Effector memory CD8-positive, alpha-beta T cell (primary cell): Measurements from ENCODE around the gene BACH2.
"Not testable (repeated sequence)": the region's sequence is repeated elsewhere in the genome, so short reads cannot be mapped to it uniquely, and the experiment has no call there.

Experiments used
- ATAC-seq: fragments of 150-1000 bp; cut with Tn5 transposase; replicated peaks from 2 replicates; pipeline ENCODE4 v1.10.0; 2021; ENCODE audit warnings: mild to moderate bottlenecking, moderate library complexity
- DNase-seq, 3 experiments: peaks; one replicate each; pipeline ENCODE4 v3.0.0; 2021
- H3K27ac Mint-ChIP-seq, 2 donors: one replicate each; pipeline ENCODE4 v1.8.0; 2022; ENCODE audit warnings: mild to moderate bottlenecking in 2 of 2, mixed read lengths in 2 of 2, moderate library complexity in 2 of 2
- H3K27me3 Mint-ChIP-seq, 2 donors: one replicate each; pipeline ENCODE4 v1.8.0; 2022; ENCODE audit warnings: mixed read lengths in 2 of 2
- H3K36me3 Mint-ChIP-seq: one replicate; pipeline ENCODE4 v1.8.0; 2022; ENCODE audit warnings: mild to moderate bottlenecking, moderate library complexity, mixed read lengths; ENCODE audit not compliant: insufficient read depth
- H3K4me1 Mint-ChIP-seq, 2 donors: one replicate each; pipeline ENCODE4 v1.8.0; 2022; ENCODE audit warnings: low read depth in 2 of 2, mixed read lengths in 2 of 2
- H3K4me3 Mint-ChIP-seq, 2 donors: one replicate each; pipeline ENCODE4 v1.8.0; 2022; ENCODE audit warnings: mild to moderate bottlenecking in 2 of 2, mixed read lengths in 2 of 2, moderate library complexity in 2 of 2
- H3K9me3 Mint-ChIP-seq, 2 donors: one replicate each; pipeline ENCODE4 v1.8.0; 2022; ENCODE audit warnings: mixed read lengths in 2 of 2

The BACH2 gene

DNA sequence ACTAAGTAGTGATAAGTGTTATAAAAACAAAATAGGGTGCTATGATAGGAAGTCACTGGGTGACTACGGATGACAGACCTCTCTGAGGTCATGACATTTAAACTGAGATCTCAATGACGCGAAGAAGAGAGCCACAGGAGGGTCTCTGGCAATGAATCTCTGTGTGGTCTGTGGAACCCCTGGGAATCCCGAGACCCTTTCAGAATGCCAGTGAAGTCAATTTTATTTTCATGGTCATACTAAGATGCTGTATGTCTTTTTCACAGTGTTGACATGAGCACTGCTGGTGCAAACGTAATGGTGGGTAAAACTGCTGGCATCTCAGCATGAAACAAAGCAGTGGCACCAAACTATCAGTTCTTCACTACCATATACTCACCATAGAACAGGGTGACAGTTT is 247.3 kb downstream of the BACH2 start:
- Mint-ChIP-seq H3K27me3 (no peaks in the 10 kb centered on the region), H3K9me3 (no peaks in the 10 kb centered on the region), H3K27ac (peak overlapping the region in 1 of 2 donors; percentile 38), H3K4me3 (no peak overlapping the region), H3K4me1 (peaks cover 13 to 18% of the 10 kb centered on the region in 2 donors), H3K36me3 (no peaks in the 10 kb centered on the region)
- DNase-seq (no peak), ATAC-seq (peak; percentile 24)

DNA sequence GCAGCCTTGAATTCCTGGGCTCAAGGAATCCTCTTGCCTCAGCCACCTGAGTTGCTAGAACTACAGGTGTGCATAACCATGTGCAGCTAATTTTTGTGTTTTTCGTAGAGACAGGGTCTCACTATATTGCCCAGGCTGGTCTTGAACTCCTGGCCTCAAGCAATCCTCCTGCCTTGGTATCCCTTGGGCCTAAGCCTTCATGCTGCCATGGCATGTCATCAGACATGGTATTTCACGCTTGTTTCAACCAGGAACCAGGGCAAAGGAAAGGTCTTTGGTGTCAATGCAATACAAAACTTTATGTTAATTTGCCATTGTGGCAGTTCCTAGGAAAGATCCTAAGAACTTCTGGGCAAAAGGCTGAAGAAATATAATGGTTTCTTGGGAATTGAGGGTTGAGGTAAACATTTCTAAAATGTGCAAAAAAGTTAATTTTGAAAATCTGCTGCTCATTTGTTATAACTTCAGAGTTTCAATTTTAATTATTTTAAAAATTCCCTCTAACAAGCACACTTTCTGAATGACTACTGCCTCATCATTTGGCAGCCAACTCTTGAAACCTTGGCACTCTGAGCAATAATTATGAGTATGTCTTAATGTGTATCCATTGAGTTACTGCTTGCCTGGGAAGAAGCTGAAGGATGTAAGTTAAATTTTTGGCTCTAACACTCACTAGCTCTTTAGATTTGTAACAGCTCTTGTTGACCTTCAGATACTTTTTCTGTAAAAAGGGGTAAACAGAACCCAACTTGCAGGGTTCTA is 248.3 kb downstream of the BACH2 start:
- Mint-ChIP-seq H3K4me1 (peaks cover 13 to 14% of the 10 kb centered on the region in 2 donors), H3K9me3 (no peaks in the 10 kb centered on the region), H3K36me3 (no peaks in the 10 kb centered on the region), H3K27ac (no peak overlapping the region), H3K27me3 (no peaks in the 10 kb centered on the region), H3K4me3 (no peak overlapping the region)
- DNase-seq (no peak), ATAC-seq (no peak)

- Mint-ChIP-seq H3K27ac (no peak overlapping the region), H3K27me3 (no peaks in the 10 kb centered on the region), H3K36me3 (no peaks in the 10 kb centered on the region), H3K4me3 (no peak overlapping the region), H3K9me3 (no peaks in the 10 kb centered on the region), H3K4me1 (peaks cover 13 to 14% of the 10 kb centered on the region in 2 donors)
- ATAC-seq (no peak), DNase-seq (no peak)
These were observed 251.1 kb downstream of the BACH2 start for GRCh38 chr6:90045535-90045934.

DNA sequence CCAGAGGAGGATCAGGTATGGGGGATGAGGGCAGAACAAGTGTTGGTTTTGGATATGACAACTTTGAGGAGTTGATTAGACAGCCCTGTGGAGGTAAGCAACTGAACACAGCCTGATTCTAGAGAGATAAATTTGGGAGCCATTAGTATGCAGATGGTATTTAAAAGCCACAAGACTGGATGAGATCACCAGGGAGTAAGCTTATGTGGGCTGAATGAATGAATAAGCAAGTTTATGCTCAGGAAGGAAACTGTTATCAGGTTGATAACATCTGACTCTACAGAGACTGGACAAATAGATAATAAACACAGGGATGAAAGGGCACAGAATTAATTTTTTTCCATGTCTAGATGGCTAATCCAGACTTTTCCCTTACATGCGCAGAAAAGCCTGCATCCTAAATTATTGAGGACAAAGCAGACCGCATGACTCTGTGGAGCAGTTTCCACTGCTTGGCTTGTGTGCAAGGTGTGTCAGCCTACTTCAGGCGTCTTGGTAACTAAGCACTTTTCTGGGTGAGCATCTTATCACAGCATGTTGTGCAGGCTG is 251.7 kb downstream of the BACH2 start:
- Mint-ChIP-seq H3K4me3 (no peak overlapping the region), H3K9me3 (no peaks in the 10 kb centered on the region), H3K36me3 (no peaks in the 10 kb centered on the region), H3K27ac (no peak overlapping the region), H3K27me3 (no peaks in the 10 kb centered on the region), H3K4me1 (peaks cover 11 to 14% of the 10 kb centered on the region in 2 donors)
- DNase-seq (no peak), ATAC-seq (no peak)

DNA sequence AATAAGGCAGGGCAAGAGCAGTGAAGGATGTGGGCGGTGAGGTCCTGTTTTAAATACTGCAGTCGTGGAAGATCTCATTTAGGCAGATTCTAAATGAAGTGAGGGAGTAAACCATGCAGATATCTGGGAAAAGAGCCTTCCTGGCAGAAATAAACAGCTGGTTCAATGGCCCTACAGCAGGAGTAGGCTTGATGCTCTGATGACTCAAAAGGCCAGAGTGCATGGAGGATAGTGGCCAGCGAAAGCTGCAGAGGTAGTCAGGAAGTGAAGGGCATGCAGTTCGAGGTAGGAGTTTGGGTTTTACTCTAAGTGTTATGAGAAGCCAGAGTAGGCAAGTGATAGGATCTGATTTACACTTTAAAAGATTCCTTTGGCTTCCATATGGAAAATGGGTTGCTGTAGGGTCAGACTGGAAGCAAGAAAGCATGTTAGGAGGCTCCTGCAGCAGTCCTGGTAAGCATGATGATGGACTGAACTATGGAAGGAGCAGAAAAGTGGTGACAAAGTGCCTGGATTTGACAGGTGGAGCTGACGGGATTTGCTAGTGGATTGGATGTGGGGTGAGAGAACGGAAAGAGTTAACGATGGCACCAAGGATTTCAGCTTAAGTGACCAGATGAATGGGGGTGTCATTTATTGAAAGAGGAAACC is 252.3 kb downstream of the BACH2 start:
- Mint-ChIP-seq H3K27me3 (no peaks in the 10 kb centered on the region), H3K4me3 (no peak overlapping the region), H3K4me1 (peaks cover 6 to 13% of the 10 kb centered on the region in 2 donors), H3K36me3 (no peaks in the 10 kb centered on the region), H3K27ac (no peak overlapping the region), H3K9me3 (no peaks in the 10 kb centered on the region)
- no peak for ATAC-seq
- no peak for DNase-seq

DNA sequence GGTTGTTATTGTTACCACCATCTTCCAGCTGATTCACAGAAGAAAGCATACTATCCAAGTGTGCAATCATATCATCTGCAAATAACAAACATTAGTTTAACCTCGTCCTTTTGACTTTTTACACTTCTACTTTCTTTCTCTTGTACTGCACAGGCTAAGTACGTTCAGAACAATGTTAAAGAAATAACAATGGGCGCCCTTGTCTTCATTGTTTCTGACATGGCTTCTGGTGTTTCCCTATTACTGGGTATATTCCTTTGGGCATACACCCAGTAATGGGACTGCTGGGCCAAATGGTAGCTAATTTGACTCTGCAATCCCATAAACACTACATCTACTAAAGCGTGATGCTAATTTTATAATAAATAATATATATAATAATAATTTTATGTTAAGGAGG is 255.7 kb downstream of the BACH2 start:
- ATAC-seq: no peak
- H3K4me3 Mint-ChIP-seq: no peak overlapping the region

GRCh38 chr6:90039911-90040310 is 256.7 kb downstream of the BACH2 start:
- Mint-ChIP-seq H3K4me3 (no peak overlapping the region), H3K36me3 (no peaks in the 10 kb centered on the region), H3K4me1 (peaks cover 5% of the 10 kb centered on the region in 2 donors), H3K27ac (no peak overlapping the region), H3K27me3 (no peaks in the 10 kb centered on the region), H3K9me3 (no peaks in the 10 kb centered on the region)
- ATAC-seq (no peak), DNase-seq (no peak)

More for the DNA sequence above, 255.7 kb downstream of the BACH2 start:
- Mint-ChIP-seq H3K4me1 (peaks cover 0 to 4% of the 10 kb centered on the region in 2 donors), H3K36me3 (no peaks in the 10 kb centered on the region), H3K9me3 (no peaks in the 10 kb centered on the region), H3K27ac (no peak overlapping the region), H3K27me3 (no peaks in the 10 kb centered on the region)
- no peak for DNase-seq

GRCh38 chr6:90038961-90039653 is 257.5 kb downstream of the BACH2 start:
- DNase-seq: no peak
- Mint-ChIP-seq H3K4me3 (no peak overlapping the region), H3K27ac (no peak overlapping the region), H3K36me3 (no peaks in the 10 kb centered on the region), H3K4me1 (peaks cover 5 to 7% of the 10 kb centered on the region in 2 donors), H3K27me3 (no peaks in the 10 kb centered on the region), H3K9me3 (no peaks in the 10 kb centered on the region)
- ATAC-seq: no peak

DNA sequence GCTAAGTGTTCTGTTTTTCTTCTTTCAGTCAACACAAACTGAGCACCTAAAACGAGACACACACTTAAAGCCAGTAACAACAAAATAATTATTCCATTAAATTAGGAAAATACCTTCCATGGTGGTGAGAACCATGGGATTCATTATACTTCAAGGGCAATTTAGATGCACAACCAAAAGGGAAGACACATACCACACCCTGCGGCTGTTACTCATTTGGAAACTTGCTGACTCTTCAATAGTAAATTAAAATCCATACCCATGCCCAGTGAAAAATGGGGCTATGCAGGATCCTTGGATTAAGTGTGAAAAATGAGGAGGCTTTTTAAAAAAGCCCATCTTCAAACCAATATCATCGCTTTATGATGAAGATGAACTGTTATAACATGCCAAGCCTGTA is 259.7 kb downstream of the BACH2 start:
- H3K4me3 Mint-ChIP-seq: no peak overlapping the region
- DNase-seq (no peak), ATAC-seq (no peak)
- no peaks in the 10 kb centered on the region for H3K27me3 Mint-ChIP-seq
- H3K4me1 Mint-ChIP-seq: peaks cover 5 to 7% of the 10 kb centered on the region in 2 donors
- peaks cover 0 to 2% of the 10 kb centered on the region in 2 donors for H3K9me3 Mint-ChIP-seq
- H3K27ac Mint-ChIP-seq: no peak overlapping the region
- H3K36me3 Mint-ChIP-seq: no peaks in the 10 kb centered on the region

GRCh38 chr6:90035047-90035723 is 261.5 kb downstream of the BACH2 start:
- Mint-ChIP-seq H3K36me3 (no peaks in the 10 kb centered on the region), H3K27ac (peak overlapping the region; percentile 21 to 52), H3K27me3 (no peaks in the 10 kb centered on the region), H3K4me3 (no peak overlapping the region), H3K4me1 (peaks cover 5 to 10% of the 10 kb centered on the region in 2 donors), H3K9me3 (peaks cover 0 to 2% of the 10 kb centered on the region in 2 donors)
- ATAC-seq: no peak
- DNase-seq: no peak

GRCh38 chr6:90033746-90034271 is 262.8 kb downstream of the BACH2 start:
- DNase-seq: no peak
- Mint-ChIP-seq H3K27ac (no peak overlapping the region), H3K36me3 (no peaks in the 10 kb centered on the region), H3K4me3 (no peak overlapping the region), H3K4me1 (peaks cover 15 to 24% of the 10 kb centered on the region in 2 donors), H3K9me3 (peaks cover 0 to 2% of the 10 kb centered on the region in 2 donors), H3K27me3 (no peaks in the 10 kb centered on the region)
- no peak for ATAC-seq

DNA sequence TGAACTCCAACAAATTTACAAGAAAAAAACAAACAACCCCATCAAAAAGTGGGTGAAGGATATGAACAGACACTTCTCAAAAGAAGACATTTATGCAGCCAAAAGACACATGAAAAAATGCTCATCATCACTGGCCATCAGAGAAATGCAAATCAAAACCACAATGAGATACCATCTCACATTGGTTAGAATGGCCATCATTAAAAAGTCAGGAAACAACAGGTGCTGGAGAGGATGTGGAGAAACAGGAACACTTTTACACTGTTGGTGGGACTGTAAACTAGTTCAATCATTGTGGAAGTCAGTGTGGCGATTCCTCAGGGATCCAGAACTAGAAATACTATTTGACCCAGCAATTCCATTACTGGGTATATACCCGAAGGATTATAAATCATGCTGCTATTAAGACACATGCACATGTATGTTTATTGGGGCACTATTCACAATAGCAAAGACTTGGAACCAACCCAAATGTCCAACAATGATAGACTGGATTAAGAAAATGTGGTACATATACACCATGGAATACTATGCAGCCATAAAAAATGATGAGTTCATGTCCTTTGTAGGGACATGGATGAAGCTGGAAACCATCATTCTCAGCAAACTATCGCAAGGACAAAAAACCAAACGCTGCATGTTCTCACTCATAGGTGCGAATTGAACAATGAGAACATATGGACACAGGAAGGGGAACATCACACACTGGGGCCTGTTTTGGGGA is 264.0 kb downstream of the BACH2 start:
- H3K4me1 Mint-ChIP-seq: peaks cover 19 to 30% of the 10 kb centered on the region in 2 donors
- ATAC-seq, H3K36me3 Mint-ChIP-seq, H3K27me3 Mint-ChIP-seq, H3K27ac Mint-ChIP-seq, DNase-seq, H3K4me3 Mint-ChIP-seq, H3K9me3 Mint-ChIP-seq: not testable (repeated sequence)
